Vagina (tissue), 2 donors: ENCODE measurements around the gene NUTM2D. TPM values are rescaled to one million over a fixed set of nuclear protein-coding genes. Genes with fewer than 3 reads are reported as not detected.
"Not testable (repeated sequence)": the region's sequence is repeated elsewhere in the genome, so short reads cannot be mapped to it uniquely, and the experiment has no call there.

Experiments used
- DNase-seq, 2 donors: peaks; one replicate each; pipeline ENCODE4 v3.0.0-alpha.2; 2017; ENCODE audit errors: extremely low spot score in 2 of 2
- H3K27ac ChIP-seq: fragments of 200-600 bp; sonication (generic); one replicate; pipeline ENCODE4 v1.5.1; 2019
- H3K27me3 ChIP-seq: fragments of 200-600 bp; sonication (generic); one replicate; pipeline ENCODE4 v1.5.1; 2019
- H3K36me3 ChIP-seq, 2 donors: fragments of 200-600 bp; sonication (generic); one replicate each; pipeline ENCODE4 v1.5.1; 2017 to 2019
- H3K4me1 ChIP-seq: fragments of 200-600 bp; sonication (generic); one replicate; pipeline ENCODE4 v1.5.1; 2019
- H3K4me3 ChIP-seq, 2 donors: fragments of 200-600 bp; sonication (generic); 1 replicate in 1 of 2; 2 replicates in 1 of 2; pipeline ENCODE4 v1.5.1; 2016 to 2019
- H3K9me3 ChIP-seq: fragments of 200-600 bp; sonication (generic); one replicate; pipeline ENCODE4 v1.5.1; 2019
- POLR2A ChIP-seq, 2 donors: fragments of 450-650 bp; IDR thresholded peaks; one replicate each; pipeline ENCODE4 v1.6.1; 2017; ENCODE audit warnings: antibody characterized with exemption in 2 of 2, mild to moderate bottlenecking in 2 of 2, moderate library complexity in 2 of 2
- POLR2AphosphoS5 ChIP-seq, 2 donors: sonication (generic); formaldehyde crosslinking; IDR thresholded peaks; one replicate each; pipeline ENCODE4 v1.9.0; 2017; ENCODE audit warnings: antibody characterized with exemption in 2 of 2, mild to moderate bottlenecking in 2 of 2, low read depth in 1 of 2; ENCODE audit not compliant: insufficient read depth in 1 of 2
- intact Hi-C: fragments of 100-400 bp; cut with DNase I; formaldehyde crosslinking; loops from one replicate; pipeline ENCODE4 v1.15.1; 2023
- total RNA-seq: library from RNA; depleted of rRNA; stranded (reverse); fragments of >200 nt; gene quantifications from one replicate; pipeline ENCODE4 v1.2.3, GENCODE V29; 2016
- TF ChIP-seq, protein P1 (sequence below), 3 experiments: fragments of 450-650 bp in 2 of 3; fragments of 200-600 bp in 1 of 3; sonication (generic) in 1 of 3; IDR thresholded peaks; one replicate each; pipeline ENCODE4 v1.5.1; 2017 to 2019; ENCODE audit warnings: antibody characterized with exemption in 3 of 3, mild to moderate bottlenecking in 2 of 3, moderate library complexity in 2 of 3

NUTM2D gene
- total RNA-seq, 1 donor from 2014 or later, result 3.7 TPM

DNA sequence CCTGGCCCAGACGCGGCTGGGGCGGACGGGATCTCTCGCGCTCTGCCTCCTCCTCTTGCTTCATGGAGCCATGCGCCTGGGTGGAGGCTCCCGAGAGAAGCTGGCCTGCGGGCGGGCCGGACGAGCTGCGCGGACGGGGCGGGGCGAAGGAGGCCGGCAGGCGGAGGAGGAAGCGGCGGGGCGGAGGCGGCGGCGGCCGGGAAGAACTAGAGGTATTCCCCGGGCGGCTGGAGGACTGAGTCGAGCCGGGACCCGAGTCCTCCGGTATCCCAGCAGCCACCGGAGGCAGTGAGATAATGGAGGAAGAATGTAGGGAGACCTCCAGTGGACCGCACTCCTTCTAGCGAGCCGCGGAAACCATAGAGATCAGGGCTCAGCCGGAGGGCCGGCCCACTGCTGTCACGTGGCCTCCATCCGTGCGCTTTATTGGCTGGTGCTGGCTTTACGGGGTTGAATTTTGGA is 15.3 kb upstream of the NUTM2D start:
- TF ChIP-seq POLR2AphosphoS5 (IDR thresholded peaks at IDR 0.05; ENCODE audit: insufficient read depth in 1 of 2, low read depth in 1 of 2) (peak in 1 of 2 donors; percentile 41), POLR2A (IDR thresholded peaks at IDR 0.05) (peak in 1 of 2 donors; percentile 38)
- H3K36me3 ChIP-seq, intact Hi-C loops, H3K27me3 ChIP-seq, H3K9me3 ChIP-seq, H3K4me1 ChIP-seq: not testable (repeated sequence)
- H3K4me3 ChIP-seq, result peak overlapping the region; percentile 49 to 51
- H3K27ac ChIP-seq, result peak overlapping the region; percentile 79
- peak; percentile 93 to 96 for DNase-seq

GRCh38 chr10:87342711-87343258 is 14.8 kb upstream of the NUTM2D start:
- TF ChIP-seq, protein P1, sequence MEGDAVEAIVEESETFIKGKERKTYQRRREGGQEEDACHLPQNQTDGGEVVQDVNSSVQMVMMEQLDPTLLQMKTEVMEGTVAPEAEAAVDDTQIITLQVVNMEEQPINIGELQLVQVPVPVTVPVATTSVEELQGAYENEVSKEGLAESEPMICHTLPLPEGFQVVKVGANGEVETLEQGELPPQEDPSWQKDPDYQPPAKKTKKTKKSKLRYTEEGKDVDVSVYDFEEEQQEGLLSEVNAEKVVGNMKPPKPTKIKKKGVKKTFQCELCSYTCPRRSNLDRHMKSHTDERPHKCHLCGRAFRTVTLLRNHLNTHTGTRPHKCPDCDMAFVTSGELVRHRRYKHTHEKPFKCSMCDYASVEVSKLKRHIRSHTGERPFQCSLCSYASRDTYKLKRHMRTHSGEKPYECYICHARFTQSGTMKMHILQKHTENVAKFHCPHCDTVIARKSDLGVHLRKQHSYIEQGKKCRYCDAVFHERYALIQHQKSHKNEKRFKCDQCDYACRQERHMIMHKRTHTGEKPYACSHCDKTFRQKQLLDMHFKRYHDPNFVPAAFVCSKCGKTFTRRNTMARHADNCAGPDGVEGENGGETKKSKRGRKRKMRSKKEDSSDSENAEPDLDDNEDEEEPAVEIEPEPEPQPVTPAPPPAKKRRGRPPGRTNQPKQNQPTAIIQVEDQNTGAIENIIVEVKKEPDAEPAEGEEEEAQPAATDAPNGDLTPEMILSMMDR (IDR thresholded peaks at IDR 0.05), result peak in 1 of 3 experiments; percentile 23
- TF ChIP-seq POLR2AphosphoS5 (IDR thresholded peaks at IDR 0.05; ENCODE audit: insufficient read depth in 1 of 2, low read depth in 1 of 2) (peak in 1 of 2 donors; percentile 48), POLR2A (IDR thresholded peaks at IDR 0.05) (peak in 1 of 2 donors; percentile 14)
- H3K4me1 ChIP-seq, result not testable (repeated sequence)

GRCh38 chr10:87345743-87346142 is 11.8 kb upstream of the NUTM2D start:
- intact Hi-C loops, H3K4me3 ChIP-seq, H3K27me3 ChIP-seq, DNase-seq, H3K27ac ChIP-seq, H3K4me1 ChIP-seq, H3K9me3 ChIP-seq, H3K36me3 ChIP-seq: not testable (repeated sequence)

More at GRCh38 chr10:87342711-87343258, 14.8 kb upstream of the NUTM2D start:
- DNase-seq, H3K9me3 ChIP-seq, H3K36me3 ChIP-seq, H3K27me3 ChIP-seq, intact Hi-C loops: not testable (repeated sequence)
- Histone ChIP-seq H3K4me3 (peak overlapping the region; percentile 49 to 51), H3K27ac (peak overlapping the region; percentile 79)

DNA sequence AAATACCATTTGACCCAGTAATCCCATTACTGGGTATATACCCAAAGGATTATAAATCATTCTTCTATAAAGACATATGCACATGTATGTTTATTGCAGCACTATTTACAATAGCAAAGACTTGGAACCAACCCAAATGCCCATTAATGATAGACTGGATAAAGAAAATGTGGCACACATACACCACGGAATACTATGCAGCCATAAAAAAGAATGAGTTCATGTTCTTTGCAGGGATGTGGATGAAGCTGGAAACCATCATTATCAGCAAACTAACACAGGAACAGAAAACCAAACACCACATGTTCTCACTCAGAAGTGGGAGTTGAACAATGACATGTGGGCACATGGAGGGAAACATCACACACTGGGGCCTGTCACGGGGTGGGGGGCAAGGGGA is 7.4 kb upstream of the NUTM2D start:
- H3K4me3 ChIP-seq, H3K27me3 ChIP-seq, H3K27ac ChIP-seq, H3K9me3 ChIP-seq, intact Hi-C loops, H3K36me3 ChIP-seq, DNase-seq, H3K4me1 ChIP-seq: not testable (repeated sequence)

GRCh38 chr10:87352825-87353224 is 4.7 kb upstream of the NUTM2D start:
- H3K9me3 ChIP-seq, DNase-seq, H3K4me3 ChIP-seq, H3K36me3 ChIP-seq, H3K4me1 ChIP-seq, intact Hi-C loops, H3K27me3 ChIP-seq, H3K27ac ChIP-seq: not testable (repeated sequence)

DNA sequence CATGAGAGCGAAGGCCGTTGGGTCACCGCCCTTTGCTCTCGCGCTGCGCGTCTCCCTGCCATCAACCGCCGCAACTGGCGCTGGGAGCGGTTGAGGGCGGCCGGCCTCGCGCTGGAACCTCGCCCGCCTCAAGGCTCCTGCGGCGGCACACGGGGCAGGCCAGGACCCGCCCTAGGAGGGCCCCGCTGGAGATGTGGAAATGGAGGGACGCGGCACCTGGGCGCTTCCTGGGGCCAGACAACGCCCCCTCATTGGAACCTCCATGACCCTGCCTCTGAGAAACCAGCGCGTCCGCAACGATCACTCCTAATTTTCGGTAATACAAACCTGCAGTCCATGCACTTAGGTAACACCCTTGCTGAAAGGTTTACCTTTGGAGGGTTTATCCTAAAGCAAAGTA is 2.4 kb upstream of the NUTM2D start:
- H3K36me3 ChIP-seq, H3K27ac ChIP-seq, H3K27me3 ChIP-seq, H3K4me3 ChIP-seq, intact Hi-C loops, DNase-seq, H3K4me1 ChIP-seq, H3K9me3 ChIP-seq: not testable (repeated sequence)

GRCh38 chr10:87358159-87358558 is 615 bp downstream of the NUTM2D start:
- intact Hi-C loops, H3K36me3 ChIP-seq, H3K27me3 ChIP-seq, H3K27ac ChIP-seq, H3K4me3 ChIP-seq, H3K4me1 ChIP-seq, DNase-seq, H3K9me3 ChIP-seq: not testable (repeated sequence)

GRCh38 chr10:87369514-87370112 is 12.1 kb downstream of the NUTM2D start:
- intact Hi-C loops, DNase-seq, H3K4me3 ChIP-seq, H3K4me1 ChIP-seq, H3K27me3 ChIP-seq, H3K9me3 ChIP-seq, H3K27ac ChIP-seq, H3K36me3 ChIP-seq: not testable (repeated sequence)

DNA sequence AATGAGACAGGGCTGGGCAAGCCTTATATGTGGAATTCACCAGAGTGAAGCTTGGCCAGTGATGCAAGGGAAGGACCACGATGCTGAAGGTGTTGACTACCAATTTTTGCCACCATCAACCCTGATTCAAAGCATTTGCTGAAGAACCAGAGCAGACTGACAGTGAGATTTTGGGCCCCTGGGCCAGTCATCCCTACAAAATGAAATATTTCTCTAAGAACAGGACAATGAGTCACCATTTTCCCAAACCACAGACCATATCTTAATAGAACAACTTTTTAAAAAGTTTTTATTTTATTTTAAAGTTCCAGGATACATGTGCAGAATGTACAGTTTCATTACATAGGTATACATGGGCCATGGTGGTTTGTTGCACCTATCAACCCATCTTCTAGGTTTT is 16.5 kb downstream of the NUTM2D start:
- intact Hi-C loops, H3K27ac ChIP-seq, DNase-seq, H3K4me3 ChIP-seq, H3K4me1 ChIP-seq, H3K27me3 ChIP-seq, H3K36me3 ChIP-seq, H3K9me3 ChIP-seq: not testable (repeated sequence)

- DNase-seq, H3K27me3 ChIP-seq, H3K4me1 ChIP-seq, H3K36me3 ChIP-seq, intact Hi-C loops, H3K9me3 ChIP-seq, H3K27ac ChIP-seq, H3K4me3 ChIP-seq: not testable (repeated sequence)
These were observed 21.6 kb downstream of the NUTM2D start for GRCh38 chr10:87379115-87379514.

GRCh38 chr10:87383149-87383857 is 25.8 kb downstream of the NUTM2D start:
- H3K9me3 ChIP-seq, H3K4me3 ChIP-seq, H3K27me3 ChIP-seq, DNase-seq, H3K4me1 ChIP-seq, H3K27ac ChIP-seq, H3K36me3 ChIP-seq, intact Hi-C loops: not testable (repeated sequence)

DNA sequence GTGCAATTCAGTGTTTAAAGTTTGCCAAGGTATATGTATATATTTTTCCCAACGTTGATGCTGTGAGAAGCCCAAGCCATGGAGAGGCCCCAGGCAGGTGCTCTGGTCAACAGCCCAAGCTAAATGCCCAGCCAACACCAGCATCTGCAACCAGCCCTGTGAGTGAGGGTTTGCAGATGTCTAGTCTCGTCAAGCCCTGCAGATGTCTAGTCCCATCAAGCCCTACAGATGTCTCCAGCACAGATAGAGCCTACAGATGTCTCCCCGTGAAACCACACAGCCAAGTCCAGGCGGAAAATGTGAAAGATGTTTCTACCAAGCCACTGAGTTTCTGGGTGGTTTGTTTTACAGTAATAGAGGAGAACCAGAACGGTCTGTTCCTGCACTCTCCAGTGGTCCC is 26.7 kb downstream of the NUTM2D start:
- H3K4me1 ChIP-seq, DNase-seq, H3K27ac ChIP-seq, H3K4me3 ChIP-seq, intact Hi-C loops, H3K36me3 ChIP-seq, H3K27me3 ChIP-seq, H3K9me3 ChIP-seq: not testable (repeated sequence)
